GM23248 (cell line): ENCODE results near the gene PKP3. TPM values are rescaled to one million over a fixed set of nuclear protein-coding genes. Genes with fewer than 3 reads are reported as not detected.
"Not testable (repeated sequence)": the region's sequence is repeated elsewhere in the genome, so short reads cannot be mapped to it uniquely, and the experiment has no call there.

ENCODE experiments used
- DNase-seq: peaks from one replicate; pipeline ENCODE4 v3.0.0-alpha.2; 2015
- H2AFZ ChIP-seq: fragments of 200-600 bp; sonication (generic); 2 replicates; pipeline ENCODE4 v1.6.1; 2016; ENCODE audit warnings: antibody characterized with exemption
- H3F3A ChIP-seq: fragments of 200-600 bp; sonication (generic); 2 replicates; pipeline ENCODE4 v1.6.1; 2016; ENCODE audit warnings: mild to moderate bottlenecking, antibody characterized with exemption, mixed run types; ENCODE audit not compliant: insufficient read depth
- H3K27ac ChIP-seq: fragments of 200-600 bp; sonication (generic); 2 replicates; pipeline ENCODE4 v1.5.1; 2016; ENCODE audit warnings: mild to moderate bottlenecking
- H3K27me3 ChIP-seq: fragments of 200-600 bp; sonication (generic); replicated peaks from 2 replicates; pipeline ENCODE4 v1.6.1; 2016; ENCODE audit warnings: mild to moderate bottlenecking; ENCODE audit not compliant: insufficient read depth
- H3K36me3 ChIP-seq: fragments of 200-600 bp; sonication (generic); 2 replicates; pipeline ENCODE4 v1.6.1; 2016; ENCODE audit warnings: low read depth, mild to moderate bottlenecking
- H3K4me1 ChIP-seq: fragments of 200-600 bp; sonication (generic); 2 replicates; pipeline ENCODE4 v1.6.1; 2016; ENCODE audit warnings: mild to moderate bottlenecking; ENCODE audit not compliant: insufficient read depth
- H3K4me2 ChIP-seq: fragments of 200-600 bp; sonication (generic); one replicate; pipeline ENCODE4 v1.6.1; 2016; ENCODE audit warnings: mild to moderate bottlenecking; ENCODE audit not compliant: unreplicated experiment
- H3K4me3 ChIP-seq: fragments of 200-600 bp; sonication (generic); 2 replicates; pipeline ENCODE4 v1.5.1; 2016; ENCODE audit warnings: mild to moderate bottlenecking
- H3K79me2 ChIP-seq: fragments of 200-600 bp; sonication (generic); 2 replicates; pipeline ENCODE4 v1.6.1; 2016; ENCODE audit warnings: mild to moderate bottlenecking; ENCODE audit not compliant: insufficient read depth
- H3K9ac ChIP-seq: fragments of 200-600 bp; sonication (generic); 2 replicates; pipeline ENCODE4 v1.6.1; 2016; ENCODE audit warnings: mild to moderate bottlenecking
- H3K9me2 ChIP-seq: fragments of 200-600 bp; sonication (generic); 2 replicates; pipeline ENCODE4 v1.6.1; 2016; ENCODE audit warnings: mixed run types, mild to moderate bottlenecking, moderate library complexity; ENCODE audit not compliant: insufficient read depth
- H3K9me3 ChIP-seq: fragments of 200-600 bp; sonication (generic); one replicate; pipeline ENCODE4 v1.6.1; 2017; ENCODE audit warnings: low read depth
- H4K20me1 ChIP-seq: fragments of 200-600 bp; sonication (generic); 2 replicates; pipeline ENCODE4 v1.6.0; 2016; ENCODE audit not compliant: insufficient read depth
- EZH2 ChIP-seq: fragments of 200-600 bp; sonication (generic); IDR thresholded peaks from 2 replicates; pipeline ENCODE4 v1.6.1; 2018; ENCODE audit warnings: antibody characterized with exemption, mild to moderate bottlenecking; ENCODE audit not compliant: insufficient read depth, poor library complexity, severe bottlenecking
- EZH2phosphoT487 ChIP-seq: fragments of 200-600 bp; sonication (generic); IDR thresholded peaks from 2 replicates; pipeline ENCODE4 v1.6.1; 2018; ENCODE audit warnings: antibody characterized with exemption, moderate library complexity, mild to moderate bottlenecking, low read depth; ENCODE audit not compliant: insufficient read depth
- WGBS, 2 experiments: methylation state at CpG; one replicate each; pipeline ENCODE4 v1.1.6; 2015 to 2017; ENCODE audit warnings: low lambda C conversion rate in 2 of 2, low coverage in 1 of 2; ENCODE audit errors: missing lambda C conversion rate in 2 of 2; 5-methylcytosine and 5-hydroxymethylcytosine counted together
- in situ Hi-C: fragments of 300-500 bp; cut with MboI; formaldehyde crosslinking; loops from 2 replicates; pipeline ENCODE4 v1.15.0; 2020
- polyA plus RNA-seq: library from polyadenylated mRNA; unstranded; fragments of >200 nt; fragmentation: Nextera tagmentation; extraction: Ambion mirVana; gene quantifications from 2 replicates; pipeline ENCODE4 v1.2.1, GENCODE V29; 2016
- total RNA-seq: library from RNA; depleted of rRNA; stranded (reverse); fragments of >200 nt; shearing (Covaris generic); gene quantifications from 2 replicates; pipeline ENCODE4 v1.2.3, GENCODE V29; 2014

The PKP3 gene
- total and polyA plus RNA-seq, 2 experiments from 2014 or later = 1.2 to 2.2 TPM

GRCh38 chr11:399731-400211, 5.8 kb downstream of the PKP3 start:
- Histone ChIP-seq H3K4me1 (peaks cover 2% of the 10 kb centered on the region), H3F3A (no peaks in the 10 kb centered on the region), H3K9me3 (no peaks in the 10 kb centered on the region), H3K27ac (no peak overlapping the region), H3K79me2 (no peaks in the 10 kb centered on the region), H2AFZ (no peak overlapping the region), H3K4me2 (no peak overlapping the region), H3K9ac (no peak overlapping the region), H3K9me2 (no peaks in the 10 kb centered on the region), H3K27me3 (no peaks in the 10 kb centered on the region), H4K20me1 (no peaks in the 10 kb centered on the region), H3K4me3 (no peak overlapping the region), H3K36me3 (no peaks in the 10 kb centered on the region)
- TF ChIP-seq EZH2 (no peak), EZH2phosphoT487 (no peak)
- WGBS, 2 experiments = 85 to 91% methylated on average over 19 to 20 of the region's 21 CpGs
- DNase-seq = peak; percentile 42
- in situ Hi-C loops = no loop called here

- in situ Hi-C loops = no loop called here
- no peaks in the 10 kb centered on the region for H4K20me1 ChIP-seq
- WGBS, 2 experiments = 82 to 89% methylated on average over 29 to 33 of the region's 50 CpGs
Measured at GRCh38 chr11:400241-400689, 6.3 kb downstream of the PKP3 start.

GRCh38 chr11:401196-401595, 7.2 kb downstream of the PKP3 start:
- H3K36me3 ChIP-seq, in situ Hi-C loops, H4K20me1 ChIP-seq, H3K9me3 ChIP-seq, H3K4me3 ChIP-seq, H3K9me2 ChIP-seq, H3K4me2 ChIP-seq, DNase-seq, H2AFZ ChIP-seq, H3F3A ChIP-seq, H3K9ac ChIP-seq, H3K79me2 ChIP-seq, H3K4me1 ChIP-seq, H3K27me3 ChIP-seq, H3K27ac ChIP-seq: not testable (repeated sequence)
- WGBS, 2 experiments = 96% methylated on average over 45 of the region's 52 CpGs; no CpG with 5 or more reads in 1 of the 2 experiments

More at GRCh38 chr11:400241-400689, 6.3 kb downstream of the PKP3 start:
- TF ChIP-seq EZH2phosphoT487 (no peak), EZH2 (no peak)
- DNase-seq = peak; percentile 30
- Histone ChIP-seq H3K4me3 (no peak overlapping the region), H3F3A (no peaks in the 10 kb centered on the region), H3K27ac (no peak overlapping the region), H3K36me3 (no peaks in the 10 kb centered on the region), H3K9me2 (no peaks in the 10 kb centered on the region), H3K4me2 (no peak overlapping the region), H3K79me2 (no peaks in the 10 kb centered on the region), H3K9me3 (no peaks in the 10 kb centered on the region), H3K9ac (no peak overlapping the region), H3K27me3 (no peaks in the 10 kb centered on the region), H3K4me1 (no peaks in the 10 kb centered on the region), H2AFZ (no peak overlapping the region)

GRCh38 chr11:403021-403760, 9.2 kb downstream of the PKP3 start:
- no peak overlapping the region for H3K4me3 ChIP-seq
- H3K4me1 ChIP-seq = no peaks in the 10 kb centered on the region
- no peaks in the 10 kb centered on the region for H3K9me2 ChIP-seq
- no peaks in the 10 kb centered on the region for H3F3A ChIP-seq
- no peak overlapping the region for H2AFZ ChIP-seq
- DNase-seq = no peak
- no peaks in the 10 kb centered on the region for H4K20me1 ChIP-seq
- 87 to 94% methylated on average over 29 to 55 of the region's 55 CpGs for WGBS, 2 experiments
- in situ Hi-C loops = no loop called here
- no peaks in the 10 kb centered on the region for H3K27me3 ChIP-seq
- no peak overlapping the region for H3K4me2 ChIP-seq
- no peaks in the 10 kb centered on the region for H3K9me3 ChIP-seq
- H3K36me3 ChIP-seq = no peaks in the 10 kb centered on the region
- TF ChIP-seq EZH2 (no peak), EZH2phosphoT487 (no peak)
- no peak overlapping the region for H3K27ac ChIP-seq
- H3K79me2 ChIP-seq = no peaks in the 10 kb centered on the region
- no peak overlapping the region for H3K9ac ChIP-seq
